Heart left ventricle (tissue), 16 donors: ENCODE data around the gene SOHLH1. TPM values are rescaled to one million over a fixed set of nuclear protein-coding genes. Genes with fewer than 3 reads are reported as not detected.

ENCODE experiments used
- ATAC-seq, 4 donors: fragments of 200-7000 bp; cut with Tn5 transposase; one replicate each; pipeline ENCODE4 v1.9.1; 2020 to 2022; ENCODE audit warnings: moderate library complexity in 4 of 4, mild to moderate bottlenecking in 3 of 4, moderate number of reproducible peaks in 1 of 4
- DNase-seq, 5 donors: peaks; one replicate each; pipeline ENCODE4 v3.0.0-alpha.2; 2020
- H3K27ac ChIP-seq, 12 donors: fragments of 200-600 bp; sonication (generic) in 4 of 12; one replicate each; pipeline versions ENCODE4 v1.5.0 to v1.8.0; 2016 to 2022; ENCODE audit warnings: mild to moderate bottlenecking in 2 of 12
- H3K27me3 ChIP-seq, 9 donors: fragments of 200-600 bp; sonication (generic) in 2 of 9; one replicate each; pipeline versions ENCODE4 v1.5.1 to v1.8.0; 2016 to 2022; ENCODE audit warnings: mild to moderate bottlenecking in 3 of 9
- H3K36me3 ChIP-seq, 9 donors: fragments of 200-600 bp; sonication (generic) in 2 of 9; one replicate each; pipeline versions ENCODE4 v1.5.0 to v1.8.0; 2018 to 2022; ENCODE audit warnings: mild to moderate bottlenecking in 2 of 9
- H3K4me1 ChIP-seq, 12 donors: fragments of 200-600 bp; sonication (generic) in 4 of 12; one replicate each; pipeline versions ENCODE4 v1.5.0 to v1.8.0; 2016 to 2022; ENCODE audit warnings: mild to moderate bottlenecking in 3 of 12
- H3K4me3 ChIP-seq, 12 donors: fragments of 200-600 bp; sonication (generic) in 4 of 12; one replicate each; pipeline versions ENCODE4 v1.5.0 to v1.8.0; 2017 to 2022; ENCODE audit warnings: mild to moderate bottlenecking in 9 of 12, moderate library complexity in 4 of 12
- H3K9me3 ChIP-seq, 12 donors: fragments of 200-600 bp; sonication (generic) in 4 of 12; one replicate each; pipeline versions ENCODE4 v1.5.0 to v1.8.0; 2016 to 2022; ENCODE audit warnings: mild to moderate bottlenecking in 1 of 12
- POLR2A ChIP-seq, 2 donors: fragments of 450-650 bp; IDR thresholded peaks; one replicate each; pipeline ENCODE4 v1.6.1; 2017; ENCODE audit warnings: antibody characterized with exemption in 2 of 2, mild to moderate bottlenecking in 2 of 2, moderate library complexity in 2 of 2
- WGBS, 4 donors: extraction: QIAGEN DNeasy Blood & Tissue Kit in 2 of 4; methylation state at CpG; one replicate each; pipeline versions ENCODE4 v1.1.5 to v1.1.7; 2013 to 2018; 5-methylcytosine and 5-hydroxymethylcytosine counted together
- intact Hi-C, 10 donors: fragments of 100-400 bp; cut with DNase I; formaldehyde crosslinking; loops; one replicate each; pipeline versions ENCODE4 v1.11.1 to v1.14.2; 2022
- polyA plus RNA-seq, 2 donors: library from polyadenylated mRNA; stranded (reverse); fragments of 200-250 nt; gene quantifications; one replicate each; pipeline ENCODE4 v1.2.3, GENCODE V29; 2013
- total RNA-seq, 9 donors: library from RNA; depleted of rRNA in 2 of 9; stranded (reverse); fragments of >200 nt in 2 of 9; fragmentation: NEBNext Ultra II Directional in 3 of 9; extraction: Animal tissue kit (Norgen Biotek cat#: 25700) in 3 of 9; gene quantifications; one replicate each; pipeline versions ENCODE4 v1.1.0 to v1.2.4, GENCODE V29; 2016 to 2023
- TF ChIP-seq, protein P1 (sequence below), 12 donors: fragments of 200-600 bp; sonication (generic) in 4 of 12; IDR thresholded peaks; one replicate each; pipeline versions ENCODE4 v1.5.0 to v1.8.0; 2018 to 2022; ENCODE audit warnings: antibody characterized with exemption in 12 of 12, mild to moderate bottlenecking in 5 of 12
- donor health status: ischemic (EF 13 %, LVEDD 7.1; RV severe dilation, severe dysfunction).
- donor health status: healthy with polysubstance abuse.
- donor health status: DM: no; HTN: yes; CAD: no.
- donor health status: DM: no; HTN: no; CAD: no.
- donor health status: ischemic (EF 25% LVEDD 6.9; RV normal size, moderate dysfunction).
- donor health status: ischemic (EF 25% LVEDD 5.7; RV mildly dilated, moderate dysfunction).
- donor health status: healthy.
- donor health status: DM: yes; HTN: yes; CAD: no.
- donor health status: ischemic (EF 35%, LVEDD 5.7; RV mildly dilated, moderate dysfunction).
- donor health status: nonischemic (EF 11% LVEDD 7.7; RV severe dilation, severe dysfunction).
- donor health status: DM: yes; HTN: yes; CAD: no.
- donor health status: PGD.
- donor health status: ischemic (EF 29% LVEDD 5.4; RV normal size, mild dysfunction).
- donor health status: nonischemic (EF 23%, LVEDD 6.1; RV moderate dilation, normal function).

Gene SOHLH1
- total and polyA plus RNA-seq, 11 donors = not detected

DNA sequence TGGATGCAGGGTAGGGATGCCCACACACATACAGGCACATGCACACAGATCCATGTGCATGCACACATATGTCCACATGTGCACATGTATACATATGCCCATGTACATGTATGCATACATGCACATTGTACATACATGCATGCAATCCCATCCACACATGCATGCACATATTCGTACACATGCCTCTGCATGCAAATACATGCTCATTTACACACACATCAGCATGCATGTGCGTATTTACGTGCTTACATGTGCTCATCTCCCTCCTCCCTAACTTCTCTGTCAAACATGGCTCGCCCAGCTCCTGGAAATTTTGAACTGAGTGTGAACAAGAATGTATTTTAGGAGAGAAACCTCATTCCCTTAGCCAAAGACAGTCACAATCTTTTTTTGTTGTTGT is 8.9 kb upstream of the SOHLH1 start:
- H3K36me3 ChIP-seq = no peaks in the 10 kb centered on the region
- H3K4me3 ChIP-seq = no peak overlapping the region
- 84 to 90% (median 89%) methylated on average over 4 of the region's 4 CpGs for WGBS, 4 donors
- intact Hi-C loops = loop anchor here in 4 of 10 donors (10.0 kb wide), 3 partner anchors 197 to 417 kb away; partner anchors contain the start of gene CAMSAP1 (in 1 of the 4)
- no peak for TF ChIP-seq POLR2A (IDR thresholded peaks at IDR 0.05)
- TF ChIP-seq, protein P1, sequence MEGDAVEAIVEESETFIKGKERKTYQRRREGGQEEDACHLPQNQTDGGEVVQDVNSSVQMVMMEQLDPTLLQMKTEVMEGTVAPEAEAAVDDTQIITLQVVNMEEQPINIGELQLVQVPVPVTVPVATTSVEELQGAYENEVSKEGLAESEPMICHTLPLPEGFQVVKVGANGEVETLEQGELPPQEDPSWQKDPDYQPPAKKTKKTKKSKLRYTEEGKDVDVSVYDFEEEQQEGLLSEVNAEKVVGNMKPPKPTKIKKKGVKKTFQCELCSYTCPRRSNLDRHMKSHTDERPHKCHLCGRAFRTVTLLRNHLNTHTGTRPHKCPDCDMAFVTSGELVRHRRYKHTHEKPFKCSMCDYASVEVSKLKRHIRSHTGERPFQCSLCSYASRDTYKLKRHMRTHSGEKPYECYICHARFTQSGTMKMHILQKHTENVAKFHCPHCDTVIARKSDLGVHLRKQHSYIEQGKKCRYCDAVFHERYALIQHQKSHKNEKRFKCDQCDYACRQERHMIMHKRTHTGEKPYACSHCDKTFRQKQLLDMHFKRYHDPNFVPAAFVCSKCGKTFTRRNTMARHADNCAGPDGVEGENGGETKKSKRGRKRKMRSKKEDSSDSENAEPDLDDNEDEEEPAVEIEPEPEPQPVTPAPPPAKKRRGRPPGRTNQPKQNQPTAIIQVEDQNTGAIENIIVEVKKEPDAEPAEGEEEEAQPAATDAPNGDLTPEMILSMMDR (IDR thresholded peaks at IDR 0.05) = no peak
- no peak for ATAC-seq
- H3K27ac ChIP-seq = no peak overlapping the region
- peaks cover 0 to 35% (median 6%) of the 10 kb centered on the region in 9 donors for H3K27me3 ChIP-seq
- no peak for DNase-seq
- H3K4me1 ChIP-seq = peaks cover 0 to 18% (median 1%) of the 10 kb centered on the region in 12 donors
- no peaks in the 10 kb centered on the region for H3K9me3 ChIP-seq

DNA sequence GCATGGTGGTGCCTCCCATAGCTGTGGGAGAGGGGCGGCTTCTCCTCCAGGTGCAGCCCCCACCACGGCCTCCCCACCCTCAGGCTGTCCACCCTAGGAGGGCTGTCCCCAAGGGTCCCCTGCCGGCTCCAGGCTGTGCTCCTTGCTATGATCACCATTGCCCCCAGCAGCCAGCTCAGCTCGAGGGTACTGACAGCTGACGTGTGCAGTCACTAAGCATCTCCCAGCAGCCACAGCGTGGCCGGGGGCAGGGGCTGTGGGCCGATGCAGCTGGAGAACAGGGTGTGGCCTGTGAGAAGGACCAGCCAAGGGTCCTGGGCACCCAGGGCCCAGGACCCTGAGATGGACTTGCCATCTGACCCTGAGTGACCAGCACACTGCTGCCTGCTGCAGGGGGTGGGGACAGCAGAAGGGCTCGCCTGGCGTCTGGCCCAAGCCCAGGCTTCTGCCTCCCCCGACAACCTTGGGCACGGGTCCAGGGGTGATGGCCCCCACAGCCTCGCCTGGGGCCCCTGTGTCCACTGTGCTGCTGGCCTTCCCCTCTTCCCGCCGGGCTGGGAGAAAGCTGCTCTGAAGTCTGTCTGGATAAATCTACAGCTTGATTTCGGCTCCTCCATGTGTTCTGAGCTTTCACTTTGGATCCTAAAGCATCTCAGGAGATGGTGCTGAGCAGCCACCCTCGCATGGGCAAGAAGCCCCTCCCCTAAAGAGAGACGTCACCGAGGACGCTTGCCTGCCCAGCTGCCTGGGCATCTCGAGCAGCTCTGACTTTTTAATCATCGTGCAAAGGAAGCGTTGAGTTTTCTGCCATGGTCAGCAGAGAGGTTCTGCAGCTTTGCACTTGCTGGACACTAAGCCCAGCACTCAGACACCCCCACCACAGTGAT is 8.2 kb upstream of the SOHLH1 start:
- Histone ChIP-seq H3K9me3 (no peaks in the 10 kb centered on the region), H3K27me3 (peaks cover 0 to 37% (median 11%) of the 10 kb centered on the region in 9 donors), H3K36me3 (no peaks in the 10 kb centered on the region), H3K4me1 (peaks cover 0 to 19% (median 1%) of the 10 kb centered on the region in 12 donors), H3K4me3 (no peak overlapping the region), H3K27ac (no peak overlapping the region)
- ATAC-seq (no peak), DNase-seq (no peak)
- WGBS, 4 donors = 40 to 44% (median 43%) methylated on average over 20 to 23 of the region's 23 CpGs
- intact Hi-C loops = loop anchor here in 4 of 10 donors (10.0 kb wide), 3 partner anchors 197 to 417 kb away; partner anchors contain the start of gene CAMSAP1 (in 1 of the 4)
- TF ChIP-seq, protein P1 (IDR thresholded peaks at IDR 0.05) = no peak
- TF ChIP-seq POLR2A (IDR thresholded peaks at IDR 0.05) = no peak

- intact Hi-C loops = loop anchor here in 4 of 10 donors (10.0 kb wide), 3 partner anchors 199 to 419 kb away; partner anchors contain the start of gene CAMSAP1 (in 1 of the 4)
- no peaks in the 10 kb centered on the region for H3K36me3 ChIP-seq
- H3K4me3 ChIP-seq = no peak overlapping the region
- peaks cover 0 to 45% (median 18%) of the 10 kb centered on the region in 9 donors for H3K27me3 ChIP-seq
- WGBS, 4 donors = 85 to 90% (median 86%) methylated on average over 5 to 9 of the region's 9 CpGs
- H3K4me1 ChIP-seq = peaks cover 0 to 30% (median 10%) of the 10 kb centered on the region in 12 donors
- DNase-seq (no peak), ATAC-seq (no peak)
- no peaks in the 10 kb centered on the region for H3K9me3 ChIP-seq
- TF ChIP-seq POLR2A (IDR thresholded peaks at IDR 0.05) = no peak
- TF ChIP-seq, protein P1 (IDR thresholded peaks at IDR 0.05) = no peak
- H3K27ac ChIP-seq = no peak overlapping the region
Observed at GRCh38 chr9:135706288-135706687, 7.0 kb upstream of the SOHLH1 start.

DNA sequence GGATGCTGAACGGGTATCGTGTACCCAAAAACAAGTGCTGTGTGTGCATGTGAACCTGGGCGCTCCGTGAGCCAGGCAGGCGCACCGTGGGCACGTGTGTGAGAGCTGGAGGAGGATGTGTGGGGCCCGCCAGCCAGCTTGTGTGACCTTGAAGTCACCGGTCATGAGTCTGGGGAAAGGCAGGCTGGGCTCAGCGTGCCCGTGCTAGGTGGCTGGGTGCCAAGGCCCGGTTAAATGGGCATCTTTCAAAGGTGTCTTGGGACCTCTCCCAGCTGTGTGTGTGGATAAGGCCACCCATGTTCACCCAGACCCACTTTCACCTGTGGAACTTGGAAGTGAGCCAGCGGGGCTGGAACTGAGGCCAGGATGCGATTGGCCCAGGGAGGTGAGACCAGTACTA is 6.1 kb upstream of the SOHLH1 start:
- H3K27me3 ChIP-seq = peaks cover 0 to 45% (median 18%) of the 10 kb centered on the region in 9 donors
- DNase-seq (peak in 2 of 5 donors; percentile 35 to 68), ATAC-seq (peak; percentile 24 to 71 (median 54))
- H3K27ac ChIP-seq = no peak overlapping the region
- TF ChIP-seq POLR2A (IDR thresholded peaks at IDR 0.05) = no peak
- TF ChIP-seq, protein P1 (IDR thresholded peaks at IDR 0.05) = no peak
- no peak overlapping the region for H3K4me3 ChIP-seq
- no peaks in the 10 kb centered on the region for H3K36me3 ChIP-seq
- no peaks in the 10 kb centered on the region for H3K9me3 ChIP-seq
- H3K4me1 ChIP-seq = peaks cover 0 to 30% (median 10%) of the 10 kb centered on the region in 12 donors
- intact Hi-C loops = loop anchor here in 4 of 10 donors (10.0 kb wide), 3 partner anchors 199 to 419 kb away; partner anchors contain the start of gene CAMSAP1 (in 1 of the 4)
- 36 to 47% (median 46%) methylated on average over 14 of the region's 14 CpGs for WGBS, 4 donors
